H1 (cell line): ENCODE data around the gene SEMA3E. TPM values are rescaled to one million over a fixed set of nuclear protein-coding genes. Genes with fewer than 3 reads are reported as not detected.

Source experiments
- CEBPB ChIP-seq: IDR thresholded peaks from 2 replicates; pipeline ENCODE4 v1.6.1; 2012; ENCODE audit warnings: low read depth, low read length
- FOSL1 ChIP-seq: IDR thresholded peaks from 2 replicates; pipeline ENCODE4 v1.6.1; 2011; ENCODE audit warnings: mild to moderate bottlenecking, low read depth, low read length, moderate library complexity; ENCODE audit not compliant: insufficient read depth
- HDAC2 ChIP-seq, 2 experiments: fragments of 300-600 bp in 1 of 2; sonication (generic) in 1 of 2; IDR thresholded peaks; 2 replicates each; pipeline ENCODE4 v1.6.1; 2011 to 2012; ENCODE audit warnings: low read depth in 2 of 2, low read length in 2 of 2, mild to moderate bottlenecking in 2 of 2, moderate library complexity in 2 of 2, borderline replicate concordance in 1 of 2, inconsistent platforms in 1 of 2
- SIX5 ChIP-seq: IDR thresholded peaks from 2 replicates; pipeline ENCODE4 v1.6.1; 2011; ENCODE audit warnings: mild to moderate bottlenecking, low read depth, low read length
- SP4 ChIP-seq: IDR thresholded peaks from 2 replicates; pipeline ENCODE4 v1.6.1; 2012; ENCODE audit warnings: low read length, inconsistent platforms
- TCF12 ChIP-seq: IDR thresholded peaks from 2 replicates; pipeline ENCODE4 v1.6.1; 2011; ENCODE audit warnings: low read depth, mild to moderate bottlenecking, low read length
- polyA plus RNA-seq, 7 experiments: library from polyadenylated mRNA; depleted of rRNA in 3 of 7; stranded (reverse) in 5 of 7; unstranded in 2 of 7; fragments of >200 nt in 5 of 7; fragments of 200-250 nt in 2 of 7; gene quantifications; 1 replicate in 5 of 7; 2 replicates in 1 of 7; 4 replicates in 1 of 7; pipeline versions ENCODE4 v1.2.1 to v1.2.3, GENCODE V29; 2011 to 2013; ENCODE audit warnings: missing spikeins in 2 of 7, mixed read lengths in 2 of 7
- total RNA-seq: library from RNA; stranded (reverse); fragmentation: NEBNext Ultra II Directional; extraction: Animal tissue kit (Norgen Biotek cat#: 25700); gene quantifications from 2 replicates; pipeline ENCODE4 v1.2.1, GENCODE V29; 2021
- TF ChIP-seq, protein P1 (sequence below): IDR thresholded peaks from 2 replicates; pipeline ENCODE4 v1.6.1; 2012; ENCODE audit warnings: inconsistent platforms

SEMA3E gene
- total and polyA plus RNA-seq, 2 of the 8 experiments (the other 6 are each of a cell fraction or from before 2014, with no cell fraction given): 0.93 to 0.94 TPM

DNA sequence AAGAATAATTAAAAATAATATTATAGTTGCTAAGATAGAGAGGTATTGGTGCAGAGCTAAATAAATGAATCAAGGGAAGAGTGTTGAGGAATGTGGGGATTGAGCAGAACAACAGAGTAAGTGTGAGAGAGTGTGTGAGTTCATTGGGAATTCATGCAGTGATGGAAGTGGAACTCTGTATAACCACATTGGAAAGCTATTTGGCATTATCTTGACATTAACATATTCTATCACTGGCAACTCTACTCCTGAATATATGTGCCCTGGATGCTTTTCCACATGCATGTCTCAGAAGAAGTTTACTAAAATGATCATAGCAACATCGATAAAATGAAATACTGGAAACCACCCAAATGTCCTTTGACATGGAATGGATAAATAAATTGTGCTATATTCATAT, 164.1 kb downstream of the SEMA3E start (continued):
- TF ChIP-seq CEBPB (no peak), HDAC2 (IDR thresholded peaks at IDR 0.05; ENCODE audit: borderline replicate concordance in 1 of 2, low read depth in 2 of 2, low read length in 2 of 2) (no peak), FOSL1 (no peak), SP4 (no peak), TCF12 (no peak), SIX5 (no peak)
- TF ChIP-seq, protein P1, sequence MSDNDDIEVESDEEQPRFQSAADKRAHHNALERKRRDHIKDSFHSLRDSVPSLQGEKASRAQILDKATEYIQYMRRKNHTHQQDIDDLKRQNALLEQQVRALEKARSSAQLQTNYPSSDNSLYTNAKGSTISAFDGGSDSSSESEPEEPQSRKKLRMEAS: no peak
